ENCODE data around the gene SYTL5. TPM values are rescaled to one million over a fixed set of nuclear protein-coding genes. Genes with fewer than 3 reads are reported as not detected.

Gene SYTL5
- total and polyA plus RNA-seq, 2 experiments from 2014 or later, result 2.0 to 3.7 TPM

- H3K9me3 ChIP-seq (ENCODE audit: low read depth), result peaks cover 2% of the 10 kb centered on the region
- H3K36me3 ChIP-seq, result no peaks in the 10 kb centered on the region
- no peaks in the 10 kb centered on the region for H3K4me1 ChIP-seq (ENCODE audit: low read depth)
- no peaks in the 10 kb centered on the region for H3K27me3 ChIP-seq
- no peak overlapping the region for H3K4me3 ChIP-seq
- DNase-seq (ENCODE audit: low read depth in 1 of 2, low spot score in 1 of 2), result no peak
- no peak overlapping the region for H3K27ac ChIP-seq
- TF ChIP-seq CTCF (IDR thresholded peaks at IDR 0.05; ENCODE audit: low read depth, low read length), result no peak
These were observed 95.9 kb downstream of the SYTL5 start for GRCh38 chrX:38102240-38102639.

GRCh38 chrX:38102875-38103274 is 96.5 kb downstream of the SYTL5 start:
- no peak for TF ChIP-seq CTCF (IDR thresholded peaks at IDR 0.05; ENCODE audit: low read depth, low read length)
- no peak overlapping the region for H3K27ac ChIP-seq
- no peaks in the 10 kb centered on the region for H3K27me3 ChIP-seq
- DNase-seq (ENCODE audit: low read depth in 1 of 2, low spot score in 1 of 2), result no peak
- no peak overlapping the region for H3K4me3 ChIP-seq
- no peaks in the 10 kb centered on the region for H3K4me1 ChIP-seq (ENCODE audit: low read depth)
- H3K36me3 ChIP-seq, result no peaks in the 10 kb centered on the region
- no peaks in the 10 kb centered on the region for H3K9me3 ChIP-seq (ENCODE audit: low read depth)

GRCh38 chrX:38103857-38104812 is 97.8 kb downstream of the SYTL5 start:
- Histone ChIP-seq H3K36me3 (no peaks in the 10 kb centered on the region), H3K27me3 (no peaks in the 10 kb centered on the region), H3K9me3 (ENCODE audit: low read depth) (no peaks in the 10 kb centered on the region), H3K27ac (no peak overlapping the region), H3K4me3 (no peak overlapping the region), H3K4me1 (ENCODE audit: low read depth) (no peaks in the 10 kb centered on the region)
- DNase-seq (ENCODE audit: low read depth in 1 of 2, low spot score in 1 of 2), result no peak
- no peak for TF ChIP-seq CTCF (IDR thresholded peaks at IDR 0.05; ENCODE audit: low read depth, low read length)

GRCh38 chrX:38105216-38105725 is 98.9 kb downstream of the SYTL5 start:
- no peak overlapping the region for H3K4me3 ChIP-seq
- no peaks in the 10 kb centered on the region for H3K27me3 ChIP-seq
- TF ChIP-seq CTCF (IDR thresholded peaks at IDR 0.05; ENCODE audit: low read depth, low read length), result no peak
- H3K4me1 ChIP-seq (ENCODE audit: low read depth), result no peaks in the 10 kb centered on the region
- no peaks in the 10 kb centered on the region for H3K9me3 ChIP-seq (ENCODE audit: low read depth)
- DNase-seq (ENCODE audit: low read depth in 1 of 2, low spot score in 1 of 2), result no peak
- no peaks in the 10 kb centered on the region for H3K36me3 ChIP-seq
- no peak overlapping the region for H3K27ac ChIP-seq

- H3K27ac ChIP-seq, result no peak overlapping the region
- H3K27me3 ChIP-seq, result no peaks in the 10 kb centered on the region
- DNase-seq (ENCODE audit: low read depth in 1 of 2, low spot score in 1 of 2), result peak in 1 of 2 donors; percentile 13
- H3K9me3 ChIP-seq (ENCODE audit: low read depth), result no peaks in the 10 kb centered on the region
- no peak overlapping the region for H3K4me3 ChIP-seq
- no peaks in the 10 kb centered on the region for H3K4me1 ChIP-seq (ENCODE audit: low read depth)
- no peak for TF ChIP-seq CTCF (IDR thresholded peaks at IDR 0.05; ENCODE audit: low read depth, low read length)
- H3K36me3 ChIP-seq, result no peaks in the 10 kb centered on the region
These were observed 100.8 kb downstream of the SYTL5 start for GRCh38 chrX:38106991-38107655.

Measured in cardiac muscle cell (in vitro differentiated cells and primary cell).